PC-3 (cell line): ENCODE measurements around the gene XPC. TPM values are rescaled to one million over a fixed set of nuclear protein-coding genes. Genes with fewer than 3 reads are reported as not detected.
"Not testable (repeated sequence)": the region's sequence is repeated elsewhere in the genome, so short reads cannot be mapped to it uniquely, and the experiment has no call there.

Experiments
- ATAC-seq: fragments of 200-7000 bp; cut with Tn5 transposase; 2 replicates; pipeline ENCODE4 v1.9.1; 2020; ENCODE audit warnings: mild to moderate bottlenecking, moderate library complexity
- Bru-seq: library from RNA; stranded (reverse); fragments of 400-500 nt; gene quantifications from one replicate; lab custom pipeline; 2021; lab: Mats Ljungman, UMichigan
- BruChase-seq, 2 experiments: library from RNA; stranded (reverse); fragments of 400-500 nt; gene quantifications; one replicate each; lab custom pipeline; 2021; lab: Mats Ljungman, UMichigan
- BruUV-seq: library from RNA; stranded (reverse); fragments of 400-500 nt; replicated peaks from 2 replicates; lab custom pipeline; 2021; lab: Mats Ljungman, UMichigan
- CTCF ChIA-PET: fragments of 300-600 bp; sonication (Branson Sonifier 250); formaldehyde crosslinking; loops from one replicate; lab custom pipeline; 2022; ENCODE audit warnings: antibody characterized with exemption; lab: Charles Lee
- POLR2A ChIA-PET: fragments of 300-600 bp; sonication (Branson Sonifier 250); formaldehyde crosslinking; loops from one replicate; lab custom pipeline; 2022; ENCODE audit warnings: antibody characterized with exemption; ENCODE audit not compliant: unreplicated experiment; lab: Charles Lee
- DNase-seq: peaks from one replicate; pipeline ENCODE4 v3.0.0-alpha.2; 2015
- H2AFZ ChIP-seq: fragments of 300-600 bp; sonication (generic); 2 replicates; pipeline ENCODE4 v1.6.0; 2016; ENCODE audit warnings: antibody characterized with exemption, low read length
- H3F3A ChIP-seq: fragments of 300-600 bp; sonication (generic); one replicate; pipeline ENCODE4 v1.6.0; 2017; ENCODE audit warnings: antibody characterized with exemption, low read length, control low read depth, mild to moderate bottlenecking; ENCODE audit not compliant: unreplicated experiment
- H3K27ac ChIP-seq: fragments of 300-600 bp; sonication (generic); 2 replicates; pipeline ENCODE4 v1.5.1; 2016; ENCODE audit warnings: mild to moderate bottlenecking, low read length
- H3K27me3 ChIP-seq: fragments of 300-600 bp; sonication (generic); 2 replicates; pipeline ENCODE4 v1.6.1; 2016; ENCODE audit warnings: low read length, mixed read lengths
- H3K36me3 ChIP-seq: fragments of 300-600 bp; sonication (generic); 2 replicates; pipeline ENCODE4 v1.6.1; 2016; ENCODE audit warnings: low read depth, mixed run types, low read length, mixed read lengths
- H3K4me1 ChIP-seq: fragments of 300-600 bp; sonication (generic); 2 replicates; pipeline ENCODE4 v1.5.1; 2016; ENCODE audit warnings: low read length; ENCODE audit not compliant: insufficient read depth
- H3K4me2 ChIP-seq: fragments of 300-600 bp; sonication (generic); 2 replicates; pipeline ENCODE4 v1.6.0; 2016; ENCODE audit warnings: low read length
- H3K4me3 ChIP-seq: fragments of 300-600 bp; sonication (generic); 2 replicates; pipeline ENCODE4 v1.5.1; 2016; ENCODE audit warnings: mild to moderate bottlenecking, low read length, mixed read lengths
- H3K79me2 ChIP-seq: fragments of 300-600 bp; sonication (generic); 2 replicates; pipeline ENCODE4 v1.6.1; 2017; ENCODE audit warnings: low read length, mixed read lengths
- H3K9ac ChIP-seq: fragments of 300-600 bp; sonication (generic); 2 replicates; pipeline ENCODE4 v1.6.0; 2016; ENCODE audit warnings: mild to moderate bottlenecking, low read length
- H3K9me2 ChIP-seq: fragments of 300-600 bp; sonication (generic); replicated peaks from 2 replicates; pipeline ENCODE4 v1.6.1; 2016; ENCODE audit warnings: mixed run types, low read length, mixed read lengths
- H3K9me3 ChIP-seq: fragments of 300-600 bp; sonication (generic); 2 replicates; pipeline ENCODE4 v1.6.1; 2016; ENCODE audit warnings: low read length, mixed read lengths
- H4K20me1 ChIP-seq: fragments of 300-600 bp; sonication (generic); 2 replicates; pipeline ENCODE4 v1.6.1; 2016; ENCODE audit warnings: low read length, mixed read lengths
- CTCF ChIP-seq: fragments of 300-600 bp; sonication (generic); conservative IDR thresholded peaks from 2 replicates; pipeline ENCODE4 v1.5.1; 2017; ENCODE audit warnings: antibody characterized with exemption, low read depth, mild to moderate bottlenecking, low read length
- EZH2 ChIP-seq: fragments of 300-600 bp; sonication (generic); IDR thresholded peaks from one replicate; pipeline ENCODE4 v1.6.1; 2017; ENCODE audit warnings: antibody characterized with exemption, mild to moderate bottlenecking, low read length; ENCODE audit not compliant: unreplicated experiment
- EZH2phosphoT487 ChIP-seq: fragments of 300-600 bp; sonication (generic); IDR thresholded peaks from 2 replicates; pipeline ENCODE4 v1.6.1; 2018; ENCODE audit warnings: mild to moderate bottlenecking, antibody characterized with exemption, low read length, borderline replicate concordance
- intact Hi-C: fragments of 100-400 bp; cut with micrococcal nuclease; formaldehyde crosslinking; loops from 2 replicates; pipeline ENCODE4 v1.9.0; 2023
- long read RNA-seq: library from polyadenylated mRNA; unstranded; transcript quantifications from one replicate; pipeline ENCODE4 v2.0.0, GENCODE V29; 2021; ENCODE audit not compliant: unreplicated experiment
- total RNA-seq: library from RNA; depleted of rRNA; stranded (reverse); fragments of >200 nt; gene quantifications from 2 replicates; pipeline ENCODE4 v1.2.3, GENCODE V29; 2014; rRNA removed

XPC gene
- 24.3 and 26.1 TPM in 2 replicates for total RNA-seq
- percentile 88 among the genes with signal in this experiment for Bru-seq, nascent RNA
- BruChase-seq, experiment 1, labeled RNA remaining after a 6-hour chase: percentile 82 among the genes with signal in this experiment
- BruChase-seq, experiment 2, labeled RNA remaining after a 2-hour chase: percentile 94 among the genes with signal in this experiment
- long read RNA-seq, transcript XPC-201 (16 exons, 3,832 nt): major isoform, 26 of 82 reads
- long read RNA-seq, partial matches to known transcripts: 33 of 82 reads
- long read RNA-seq, other reads (novel, unspliced or antisense): 23 of 82 reads

DNA sequence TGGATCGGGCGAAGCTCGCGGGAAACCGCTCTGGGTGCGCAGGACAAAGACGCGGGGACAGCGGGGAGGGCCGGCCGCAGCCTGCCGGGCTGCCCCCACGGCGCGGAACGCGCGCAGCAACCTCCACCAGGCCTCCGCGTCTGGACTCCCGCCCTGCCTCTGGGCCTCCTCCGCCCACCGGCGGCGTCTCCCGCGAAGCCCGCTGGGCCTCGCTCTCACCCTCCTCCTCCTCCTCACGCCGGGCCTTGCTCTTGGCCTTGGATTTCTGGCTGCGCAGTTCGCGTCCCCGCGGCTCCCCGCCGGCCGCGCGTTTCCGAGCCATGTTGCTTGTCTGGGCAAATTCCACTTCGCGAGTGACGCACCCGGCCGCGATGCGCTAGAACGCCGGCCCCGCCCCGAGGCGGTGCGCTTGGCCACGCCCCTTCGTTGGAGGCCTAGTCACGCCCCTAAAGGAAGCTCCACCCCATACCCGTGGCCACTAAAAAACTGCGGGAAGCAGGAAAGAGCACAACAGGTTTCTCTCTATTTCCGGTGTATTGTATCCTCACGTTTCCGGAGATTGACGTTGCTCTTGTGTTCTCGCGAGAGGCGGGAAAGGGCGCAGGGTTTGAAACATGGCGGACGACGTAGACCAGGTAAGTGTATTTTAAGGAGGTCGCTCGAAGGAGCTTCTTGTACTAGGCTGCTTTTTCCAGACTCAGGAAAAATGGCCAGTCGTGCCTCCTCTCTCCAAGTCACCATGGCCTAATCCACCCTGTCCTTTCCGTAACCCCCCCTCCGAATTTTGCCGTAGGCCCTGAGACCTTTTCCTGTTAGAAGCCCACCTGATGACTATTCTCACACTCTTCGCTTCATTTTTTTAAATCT, at the start of gene XPC, which contains the start of gene LSM3:
XPC (minus strand) TSS at position 355 of the 867 bp plus-strand sequence; CDS start at position 322, 33 bp downstream.
LSM3 (plus strand) TSS at position 571 of the 867 bp plus-strand sequence; CDS start at position 615, 44 bp downstream.
- H3K4me2 ChIP-seq: peak within 1 kb of the TSS; percentile 92
- ChIA-PET POLR2A (interaction anchor here (0.5 to 1.5 kb wide), 11 partner anchors 8 to 1567 kb away, joined by 3 to 20 read pairs (median 4); partner anchors contain the start of genes CHCHD4 and TMEM43), CTCF (interaction anchor here (0.6 kb wide), 1 partner anchor 64 kb away, joined by 4 read pairs; no protein-coding TSS in a partner anchor)
- intact Hi-C loops: loop anchor here (1.0 to 5.0 kb wide), 4 partner anchors 34 to 474 kb away; partner anchors contain the start of genes CCDC174 and CHCHD4
- no peaks in the 10 kb centered on the region for H3K9me3 ChIP-seq
- peak within 1 kb of the TSS; percentile 90 for H3K9ac ChIP-seq
- no TSS peak for BruUV-seq
- peak within 1 kb of the TSS; percentile 74 for H3K4me3 ChIP-seq
- H3F3A ChIP-seq: no peaks in the 10 kb centered on the region
- DNase-seq (peak; percentile 99), ATAC-seq (peak; percentile 95)
- peaks cover 9% of the 10 kb centered on the region; the same call in 1 of the 2 replicates for H4K20me1 ChIP-seq
- peaks cover 21% of the 10 kb centered on the region; the same call in 1 of the 2 replicates for H3K36me3 ChIP-seq
- no peaks in the 10 kb centered on the region for H3K9me2 ChIP-seq
- peak within 1 kb of the TSS; percentile 66 for H2AFZ ChIP-seq
- peaks cover 31% of the 10 kb centered on the region for H3K4me1 ChIP-seq
- H3K79me2 ChIP-seq: peaks cover 86% of the 10 kb centered on the region
- H3K27ac ChIP-seq: peak within 1 kb of the TSS; percentile 39
- H3K27me3 ChIP-seq: no peaks in the 10 kb centered on the region
- TF ChIP-seq EZH2phosphoT487 (no peak), CTCF (no peak), EZH2 (no peak)

DNA sequence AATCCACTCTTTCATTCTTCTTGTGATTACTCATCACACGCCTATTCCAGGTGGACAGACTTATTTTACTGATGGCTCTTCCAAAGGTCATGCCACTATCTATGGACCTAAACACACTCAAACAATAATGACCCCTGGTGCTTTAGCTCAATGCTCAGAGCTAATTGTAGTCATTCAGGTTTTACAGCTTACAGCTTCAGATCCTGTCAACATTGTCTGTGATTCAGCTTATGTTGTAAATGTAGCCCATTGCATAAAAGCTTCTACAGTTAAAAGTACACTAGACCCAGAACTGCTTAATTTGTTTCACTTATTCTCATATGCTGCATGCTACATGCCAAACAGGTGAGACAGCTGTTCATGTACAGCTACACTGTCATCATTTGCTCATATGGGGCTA, 49.5 kb upstream of the XPC start:
- Histone ChIP-seq H3K9me2 (no peaks in the 10 kb centered on the region), H3K27me3 (no peaks in the 10 kb centered on the region), H3F3A (peaks cover 7% of the 10 kb centered on the region), H3K4me3 (peak overlapping the region; percentile 47; the same call in 1 of the 2 replicates), H3K79me2 (no peaks in the 10 kb centered on the region), H3K4me1 (peaks cover 85% of the 10 kb centered on the region), H3K9ac (peak overlapping the region; percentile 80), H4K20me1 (no peaks in the 10 kb centered on the region), H3K4me2 (peak overlapping the region; percentile 72), H2AFZ (no peak overlapping the region), H3K9me3 (no peaks in the 10 kb centered on the region), H3K36me3 (no peaks in the 10 kb centered on the region), H3K27ac (peak overlapping the region; percentile 99)
- ChIA-PET CTCF (interaction anchor here (2.0 kb wide), 1 partner anchor 24 kb away, joined by 10 read pairs; no protein-coding TSS in a partner anchor), POLR2A (interaction anchor here (0.5 kb wide), 1 partner anchor 1260 kb away, joined by 3 read pairs; no protein-coding TSS in a partner anchor)
- ATAC-seq (peak; percentile 16), DNase-seq (peak; percentile 90)
- intact Hi-C loops: no loop called here
- no TSS peak for BruUV-seq
- no peak for TF ChIP-seq EZH2phosphoT487
- no peak for TF ChIP-seq EZH2
- no peak for TF ChIP-seq CTCF

DNA sequence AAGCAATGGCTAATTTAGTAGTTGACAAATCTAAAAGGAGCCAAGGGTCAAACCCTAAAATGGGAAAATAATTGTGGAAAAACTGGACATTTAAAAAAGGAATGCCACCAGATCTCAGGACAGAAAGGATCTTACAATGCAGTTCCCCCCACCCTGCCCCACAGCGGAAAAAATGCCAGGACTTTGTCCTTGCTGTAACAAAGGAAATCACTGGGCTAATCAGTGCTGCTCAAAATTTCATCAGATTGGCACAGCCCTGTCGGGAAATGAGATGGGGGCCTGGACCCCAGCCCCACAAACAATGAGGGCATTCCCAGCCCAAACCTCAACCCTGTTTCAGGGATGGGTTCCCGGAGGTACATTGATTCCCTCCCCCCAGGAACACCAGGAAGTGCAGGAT, 48.0 kb upstream of the XPC start:
- H3K36me3 ChIP-seq, H3K27me3 ChIP-seq, DNase-seq, H3K4me2 ChIP-seq, CTCF ChIA-PET, H3K9me2 ChIP-seq, ATAC-seq, H3K9ac ChIP-seq, H3K27ac ChIP-seq, POLR2A ChIA-PET, intact Hi-C loops, H3K9me3 ChIP-seq, H3K4me3 ChIP-seq, H3F3A ChIP-seq, BruUV-seq, H2AFZ ChIP-seq, H4K20me1 ChIP-seq, H3K79me2 ChIP-seq: not testable (repeated sequence)
- peaks cover 77% of the 10 kb centered on the region for H3K4me1 ChIP-seq
